HepG2 (cell line): ENCODE results near the gene CFAP97D1. TPM values are rescaled to one million over a fixed set of nuclear protein-coding genes. Genes with fewer than 3 reads are reported as not detected.

Experiments
- ATAC-seq: fragments of 200-7000 bp; cut with Tn5 transposase; 3 replicates; pipeline ENCODE4 v1.9.1; 2020; ENCODE audit warnings: mild to moderate bottlenecking, moderate library complexity
- BruUV-seq: library from RNA; stranded (reverse); fragments of 400-500 nt; replicated peaks from 2 replicates; lab custom pipeline; 2021; lab: Mats Ljungman, UMichigan
- CTCF ChIA-PET: fragments of 300-600 bp; formaldehyde crosslinking; extraction: SDS; loops from one replicate; lab custom pipeline; 2021; ENCODE audit warnings: low total read pairs, inconsistent platforms, low intra/inter-chr PET ratio; lab: Yijun Ruan, JAX
- POLR2A ChIA-PET: fragments of 350-600 bp; sonication (Branson Sonifier 250); formaldehyde crosslinking; loops from one replicate; lab custom pipeline; 2020; ENCODE audit warnings: antibody characterized with exemption, inconsistent platforms; lab: Yijun Ruan, JAX
- DNase-seq: peaks from one replicate; pipeline ENCODE4 v3.0.0-alpha.2; 2015; ENCODE audit warnings: low spot score
- FAIRE-seq: peaks from 3 replicates; lab custom pipeline; 2011; peaks lifted over from hg19 to GRCh38; lab: Jason Lieb, UNC
- H2AFZ ChIP-seq: one replicate; pipeline ENCODE4 v1.6.1; 2011; ENCODE audit warnings: low read length, inconsistent platforms
- H3K27ac ChIP-seq: fragments of 300-600 bp; 3 replicates; pipeline ENCODE4 v1.8.0; 2011; ENCODE audit warnings: mixed run types, mild to moderate bottlenecking, mixed read lengths, low read length, inconsistent platforms; ENCODE audit not compliant: insufficient read depth; ENCODE audit errors: extremely low read length
- H3K27me3 ChIP-seq, 2 experiments: fragments of 200-600 bp in 1 of 2; 2 replicates in 1 of 2; 3 replicates in 1 of 2; pipeline versions ENCODE4 v1.6.0 to v1.8.0; 2011; ENCODE audit warnings: low read length in 2 of 2, mild to moderate bottlenecking in 2 of 2, moderate library complexity in 2 of 2, inconsistent platforms in 1 of 2; ENCODE audit not compliant: insufficient read depth in 2 of 2, control insufficient read depth in 1 of 2
- H3K36me3 ChIP-seq, 2 experiments: fragments of 200-600 bp in 1 of 2; replicated peaks in 1 of 2; 2 replicates in 1 of 2; 3 replicates in 1 of 2; pipeline versions ENCODE4 v1.5.1 to v1.8.0; 2011; ENCODE audit warnings: low read length in 2 of 2, inconsistent platforms in 1 of 2; ENCODE audit not compliant: insufficient read depth in 2 of 2, control insufficient read depth in 1 of 2
- H3K4me1 ChIP-seq: 2 replicates; pipeline ENCODE4 v1.5.1; 2012; ENCODE audit warnings: low read length, inconsistent platforms; ENCODE audit not compliant: insufficient read depth
- H3K4me2 ChIP-seq: 2 replicates; pipeline ENCODE4 v1.6.0; 2011; ENCODE audit warnings: low read depth, low read length, inconsistent platforms
- H3K4me3 ChIP-seq, 3 experiments: fragments of 200-600 bp in 1 of 3; sonication (generic), shearing (Covaris generic) in 1 of 3; replicated peaks in 1 of 3; 2 replicates each; pipeline ENCODE4 v1.5.1; 2011 to 2016; ENCODE audit warnings: low read length in 3 of 3, inconsistent platforms in 2 of 3, low read depth in 2 of 3, mild to moderate bottlenecking in 2 of 3, control low read depth in 1 of 3, mixed read lengths in 1 of 3; ENCODE audit not compliant: insufficient read depth in 1 of 3
- H3K79me2 ChIP-seq: one replicate; pipeline ENCODE4 v1.6.1; 2011; ENCODE audit warnings: low read length, inconsistent platforms; ENCODE audit not compliant: insufficient read depth
- H3K9ac ChIP-seq: 2 replicates; pipeline ENCODE4 v1.6.0; 2011; ENCODE audit warnings: mild to moderate bottlenecking, low read depth, low read length, inconsistent platforms; ENCODE audit not compliant: insufficient read depth
- H3K9me3 ChIP-seq: 2 replicates; pipeline ENCODE4 v1.5.1; 2012; ENCODE audit warnings: mild to moderate bottlenecking, low read length
- H4K20me1 ChIP-seq: 2 replicates; pipeline ENCODE4 v1.6.0; 2011; ENCODE audit warnings: inconsistent platforms, mild to moderate bottlenecking, low read length, moderate library complexity; ENCODE audit not compliant: insufficient read depth
- AGO2 ChIP-seq: fragments of 200-400 bp; formaldehyde crosslinking; optimal IDR thresholded peaks from 2 replicates; pipeline ENCODE3; 2017; ENCODE audit warnings: mild to moderate bottlenecking, low read depth, low read length, moderate library complexity
- FOXC1 ChIP-seq: sonication (generic); formaldehyde crosslinking; IDR thresholded peaks from 2 replicates; pipeline ENCODE4 v1.8.0; 2022; ENCODE audit warnings: mild to moderate bottlenecking, missing genetic modification reagents, borderline replicate concordance
- FOXM1 ChIP-seq: sonication (generic); formaldehyde crosslinking; IDR thresholded peaks from 2 replicates; pipeline ENCODE4 v1.5.0; 2020; ENCODE audit warnings: missing genetic modification reagents
- NFE2L2 ChIP-seq: fragments of 150-350 bp; IDR thresholded peaks from 2 replicates; pipeline ENCODE4 v1.6.1; 2014; ENCODE audit warnings: low read length
- ZBTB26 ChIP-seq: IDR thresholded peaks from 2 replicates; pipeline ENCODE4 v1.6.1; 2016; ENCODE audit warnings: missing compliant biosample characterization, missing genetic modification reagents, borderline replicate concordance
- ZNF318 ChIP-seq: sonication (generic); formaldehyde crosslinking; IDR thresholded peaks from 2 replicates; pipeline ENCODE4 v1.4.0; 2020; ENCODE audit warnings: mild to moderate bottlenecking, missing genetic modification reagents
- ZNF770 ChIP-seq: sonication (generic); formaldehyde crosslinking; IDR thresholded peaks from 2 replicates; pipeline ENCODE4 v1.5.0; 2020; ENCODE audit warnings: mild to moderate bottlenecking, missing genetic modification reagents
- WGBS: methylation state at CpG from one replicate; pipeline ENCODE4 v1.1.6; 2017; ENCODE audit warnings: low lambda C conversion rate; 5-methylcytosine and 5-hydroxymethylcytosine counted together
- in situ Hi-C: cut with HindIII; loops from 2 replicates; pipeline ENCODE4 v1.10.0; 2017; ENCODE audit warnings: low pct_unique_long_range_greater_than_20kb; ENCODE audit not compliant: extremely low pct_ligation_motif_present
- intact Hi-C: fragments of 100-400 bp; cut with micrococcal nuclease; formaldehyde crosslinking; loops from one replicate; pipeline ENCODE4 v1.10.0; 2022; ENCODE audit not compliant: unreplicated experiment
- polyA plus RNA-seq, 8 experiments: library from polyadenylated mRNA; depleted of rRNA in 3 of 8; stranded (reverse) in 7 of 8; unstranded in 1 of 8; fragments of >200 nt; fragmentation: Illumina TruSeq in 4 of 8; extraction: Trizol in 4 of 8; gene quantifications; 2 replicates each; pipeline versions ENCODE4 v1.2.1 to v1.2.3, GENCODE V29; 2011 to 2016; ENCODE audit warnings: low read depth in 4 of 8, missing spikeins in 1 of 8, mixed read lengths in 1 of 8; ENCODE audit not compliant: insufficient read depth in 1 of 8
- total RNA-seq, 5 experiments: library from RNA; depleted of rRNA; stranded (reverse); fragments of >200 nt; fragmentation: Illumina TruSeq; extraction: Trizol; gene quantifications; 2 replicates each; pipeline ENCODE4 v1.2.3, GENCODE V29; 2016; ENCODE audit warnings: low read depth in 1 of 5

The CFAP97D1 gene
- total and polyA plus RNA-seq, 2 of the 13 experiments (the other 11 are each of a cell fraction or from before 2014, with no cell fraction given) = 0.02 TPM; not detected in 1

GRCh38 chr17:43768382-43768781, 11.9 kb upstream of the CFAP97D1 start:
- POLR2A ChIA-PET = no interaction called here
- in situ Hi-C loops = loop anchor here (10.0 kb wide), 1 partner anchor 254 kb away; no protein-coding TSS in a partner anchor
- ATAC-seq (no peak), DNase-seq (no peak), FAIRE-seq (no peak)
- no peak overlapping the region for H3K27ac ChIP-seq
- H3K4me2 ChIP-seq = no peak overlapping the region
- no peaks in the 10 kb centered on the region for H4K20me1 ChIP-seq
- peaks cover 25% of the 10 kb centered on the region for H3K4me1 ChIP-seq
- peaks cover 17 to 33% of the 10 kb centered on the region in 2 experiments for H3K36me3 ChIP-seq
- no peak overlapping the region for H3K9ac ChIP-seq
- TF ChIP-seq NFE2L2 (no peak), ZNF318 (CRISPR knock-in tag) (no peak), FOXC1 (CRISPR knock-in tag) (no peak), AGO2 (peak; percentile 9), ZNF770 (CRISPR knock-in tag) (no peak), ZBTB26 (CRISPR knock-in tag) (no peak), FOXM1 (no peak)
- H3K4me3 ChIP-seq = no peak overlapping the region
- intact Hi-C loops = loop anchor here (10.0 kb wide), 1 partner anchor 244 kb away; no protein-coding TSS in a partner anchor
- WGBS = 94% methylated on average over 9 of the region's 9 CpGs
- no peaks in the 10 kb centered on the region for H3K79me2 ChIP-seq
- CTCF ChIA-PET = no interaction called here
- H3K27me3 ChIP-seq = no peaks in the 10 kb centered on the region
- H2AFZ ChIP-seq = no peak overlapping the region
- BruUV-seq = no TSS peak
- H3K9me3 ChIP-seq = no peaks in the 10 kb centered on the region
